ENCODE data around the gene ROBO4. TPM values are rescaled to one million over a fixed set of nuclear protein-coding genes. Genes with fewer than 3 reads are reported as not detected.

Gene ROBO4
- total RNA-seq, 8 experiments from 2014 or later: 0.05 to 1.9 (median 0.73) TPM; not detected in 1

DNA sequence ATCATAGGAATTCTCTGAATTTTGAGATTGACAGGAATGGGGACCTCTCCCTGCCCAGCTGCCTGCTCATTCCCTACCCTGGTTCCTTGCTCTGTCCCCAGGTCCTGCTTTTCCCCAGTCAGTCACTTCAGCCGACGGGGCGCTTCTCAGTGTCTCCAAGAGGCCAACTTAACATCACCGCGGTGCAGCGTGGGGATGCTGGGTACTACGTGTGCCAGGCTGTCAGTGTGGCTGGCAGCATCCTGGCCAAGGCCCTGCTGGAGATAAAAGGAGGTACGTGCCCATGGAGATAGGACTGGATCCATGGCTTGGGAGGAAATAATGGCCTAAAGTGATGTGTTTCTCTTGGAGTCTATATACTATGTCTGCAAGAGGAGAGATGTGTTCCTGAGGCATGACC, 25.4 kb downstream of the ROBO4 start:
- WGBS, 10 experiments: 17 to 71% (median 57%) methylated on average over 1 to 5 of the region's 8 CpGs; no CpG with 5 or more reads in 4 of the 10 experiments
- no peak for ATAC-seq (replicated peaks in 6 of 8)
- in situ Hi-C loops (cut with MboI; ENCODE audit: low pct_unique_long_range_greater_than_20kb in 2 of 9, low sequenced_read_pairs in 9 of 9, unreplicated experiment in 9 of 9): loop anchor here in 3 of 9 experiments (25.0 kb wide), 1 partner anchor 210 kb away; the partner anchor contains the start of genes SIAE (in 3 of the 3) and SPA17 (in 3 of the 3)
- peaks cover 16 to 21% of the 10 kb centered on the region in 2 donors for H3K4me1 ChIP-seq (replicated peaks in 1 of 2)
- no peak overlapping the region for H3K4me3 ChIP-seq
- no peak overlapping the region for H3K27ac ChIP-seq

DNA sequence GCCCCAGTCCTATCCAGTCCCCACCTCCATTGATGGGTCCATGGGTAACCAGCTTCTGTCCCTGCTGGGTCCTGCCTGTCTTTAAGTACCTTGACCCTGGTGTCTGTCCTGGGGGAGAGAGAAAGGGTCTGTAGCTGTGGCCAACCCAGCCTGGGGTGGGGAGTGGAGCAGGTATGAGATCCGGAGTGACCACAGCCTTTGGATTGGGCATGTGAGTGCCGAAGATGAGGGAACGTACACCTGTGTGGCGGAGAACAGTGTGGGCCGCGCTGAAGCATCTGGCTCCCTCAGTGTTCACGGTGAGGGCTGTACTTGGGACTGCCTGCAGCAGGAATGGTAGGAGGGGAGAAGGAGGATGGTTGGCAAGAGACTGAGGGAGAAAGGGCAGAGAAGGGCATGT, 27.2 kb downstream of the ROBO4 start:
- no peak overlapping the region for H3K27ac ChIP-seq
- 37 to 78% (median 51%) methylated on average over 4 to 6 of the region's 7 CpGs; no CpG with 5 or more reads in 6 of the 10 experiments for WGBS, 10 experiments
- in situ Hi-C loops (cut with MboI; ENCODE audit: low pct_unique_long_range_greater_than_20kb in 2 of 9, low sequenced_read_pairs in 9 of 9, unreplicated experiment in 9 of 9): loop anchor here in 3 of 9 experiments (25.0 kb wide), 1 partner anchor 208 kb away; the partner anchor contains the start of genes SIAE (in 3 of the 3) and SPA17 (in 3 of the 3)
- H3K4me1 ChIP-seq (replicated peaks in 1 of 2): peaks cover 7 to 26% of the 10 kb centered on the region in 2 donors
- no peak overlapping the region for H3K4me3 ChIP-seq
- no peak for ATAC-seq (replicated peaks in 6 of 8)

DNA sequence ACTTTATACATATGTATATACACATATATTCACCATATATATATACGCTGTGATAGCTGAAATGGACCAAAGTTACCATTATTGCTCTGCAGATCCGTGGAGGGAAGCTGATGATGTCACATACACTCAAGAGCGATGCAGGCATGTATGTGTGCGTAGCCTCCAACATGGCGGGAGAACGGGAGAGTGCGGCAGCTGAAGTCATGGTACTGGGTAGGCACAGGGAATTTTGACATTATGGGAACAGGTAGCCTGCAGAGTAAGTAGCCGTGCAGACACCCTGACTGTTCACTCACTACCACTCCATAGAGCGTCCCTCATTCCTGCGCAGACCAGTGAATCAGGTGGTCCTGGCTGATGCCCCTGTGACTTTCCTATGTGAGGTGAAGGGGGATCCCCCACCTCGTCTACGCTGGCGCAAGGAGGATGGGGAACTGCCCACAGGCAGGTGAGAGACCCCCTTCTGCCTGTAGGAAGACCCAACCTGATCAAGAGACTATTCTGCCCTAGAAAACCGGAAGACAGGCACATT, 27.7 kb downstream of the ROBO4 start:
- ATAC-seq (replicated peaks in 6 of 8): no peak
- peaks cover 9 to 26% of the 10 kb centered on the region in 2 donors for H3K4me1 ChIP-seq (replicated peaks in 1 of 2)
- WGBS, 10 experiments: 17 to 100% (median 80%) methylated on average over 1 to 10 of the region's 14 CpGs; no CpG with 5 or more reads in 4 of the 10 experiments
- H3K27ac ChIP-seq: no peak overlapping the region
- in situ Hi-C loops (cut with MboI; ENCODE audit: low pct_unique_long_range_greater_than_20kb in 2 of 9, low sequenced_read_pairs in 9 of 9, unreplicated experiment in 9 of 9): loop anchor here in 3 of 9 experiments (25.0 kb wide), 1 partner anchor 208 kb away; the partner anchor contains the start of genes SIAE (in 3 of the 3) and SPA17 (in 3 of the 3)
- H3K4me3 ChIP-seq: no peak overlapping the region

DNA sequence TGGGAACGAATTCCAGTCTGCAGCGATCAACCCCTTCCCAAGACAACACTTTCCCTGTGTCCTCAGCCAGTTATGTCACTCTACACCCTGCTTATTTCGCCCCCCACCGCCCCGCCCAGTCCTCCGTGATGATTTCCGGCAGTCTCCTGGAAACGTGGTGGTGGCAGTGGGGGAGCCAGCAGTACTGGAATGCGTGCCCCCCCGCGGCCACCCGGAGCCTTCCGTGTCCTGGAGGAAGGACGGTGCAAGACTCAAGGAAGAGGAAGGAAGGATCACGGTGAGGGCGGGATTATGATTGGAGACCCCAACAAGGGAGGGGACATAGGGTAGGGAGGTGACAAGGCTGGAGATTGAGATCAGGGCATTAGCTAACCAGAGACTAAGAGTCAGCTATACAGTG, 28.3 kb downstream of the ROBO4 start:
- peak in 1 of 8 experiments; percentile 7 for ATAC-seq (replicated peaks in 6 of 8)
- no peak overlapping the region for H3K4me3 ChIP-seq
- in situ Hi-C loops (cut with MboI; ENCODE audit: low pct_unique_long_range_greater_than_20kb in 2 of 9, low sequenced_read_pairs in 9 of 9, unreplicated experiment in 9 of 9): loop anchor here in 3 of 9 experiments (25.0 kb wide), 1 partner anchor 207 kb away; the partner anchor contains the start of genes SIAE (in 3 of the 3) and SPA17 (in 3 of the 3)
- no peak overlapping the region for H3K27ac ChIP-seq
- 0 to 52% (median 15%) methylated on average over 1 to 9 of the region's 16 CpGs; no CpG with 5 or more reads in 4 of the 10 experiments for WGBS, 10 experiments
- H3K4me1 ChIP-seq (replicated peaks in 1 of 2): peaks cover 11 to 26% of the 10 kb centered on the region in 2 donors

DNA sequence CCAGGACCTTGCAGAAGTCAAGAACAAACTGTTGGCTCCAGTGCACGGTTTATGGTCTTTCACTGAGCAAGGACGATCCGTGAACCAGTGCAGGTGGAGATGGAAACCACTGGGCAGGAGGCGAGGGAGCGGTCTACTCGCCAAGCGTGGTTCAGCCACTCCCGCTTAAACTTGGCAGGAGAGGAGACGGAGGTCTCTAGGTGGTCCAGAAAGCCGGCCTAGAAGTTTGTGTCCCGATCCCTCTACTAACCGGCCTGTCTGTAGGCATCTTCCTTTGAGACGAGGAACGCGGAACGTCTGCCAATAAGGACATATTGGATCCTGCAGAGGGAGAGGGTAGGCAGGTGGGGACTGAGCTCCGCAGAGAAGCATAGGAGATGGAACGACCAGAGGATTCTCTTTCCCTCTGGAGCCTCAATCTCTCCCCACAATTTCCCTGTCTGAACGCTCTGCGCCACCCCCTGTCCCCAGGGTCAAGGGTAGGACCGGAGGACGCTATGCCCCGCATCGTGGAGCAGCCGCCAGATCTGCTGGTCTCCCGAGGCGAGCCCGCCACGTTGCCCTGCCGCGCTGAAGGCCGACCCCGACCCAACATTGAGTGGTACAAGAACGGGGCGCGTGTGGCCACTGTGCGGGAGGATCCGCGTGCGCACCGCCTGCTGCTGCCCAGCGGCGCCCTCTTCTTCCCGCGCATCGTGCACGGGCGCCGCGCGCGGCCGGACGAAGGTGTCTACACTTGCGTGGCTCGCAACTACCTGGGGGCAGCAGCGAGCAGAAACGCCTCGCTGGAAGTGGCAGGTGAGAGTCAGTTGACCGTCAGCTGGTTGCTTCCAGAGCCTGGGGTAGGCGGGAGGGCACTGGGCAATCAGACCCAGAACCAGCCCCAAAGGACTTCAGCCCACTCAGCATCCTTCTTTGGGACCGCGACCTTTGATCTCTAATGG, 29.1 kb downstream of the ROBO4 start:
- Histone ChIP-seq H3K4me3 (peak overlapping the region in 3 of 5 donors; percentile 3 to 12 (median 4)), H3K4me1 (replicated peaks in 1 of 2) (peaks cover 14 to 28% of the 10 kb centered on the region in 2 donors), H3K27ac (no peak overlapping the region)
- 0 to 69% (median 3%) methylated on average over 1 to 32 of the region's 63 CpGs; no CpG with 5 or more reads in 3 of the 10 experiments for WGBS, 10 experiments
- ATAC-seq (replicated peaks in 6 of 8): peak in 3 of 8 experiments; percentile 22 to 35 (median 34)
- in situ Hi-C loops (cut with MboI; ENCODE audit: low pct_unique_long_range_greater_than_20kb in 2 of 9, low sequenced_read_pairs in 9 of 9, unreplicated experiment in 9 of 9): loop anchor here in 3 of 9 experiments (25.0 kb wide), 1 partner anchor 206 kb away; the partner anchor contains the start of genes SIAE (in 3 of the 3) and SPA17 (in 3 of the 3)

DNA sequence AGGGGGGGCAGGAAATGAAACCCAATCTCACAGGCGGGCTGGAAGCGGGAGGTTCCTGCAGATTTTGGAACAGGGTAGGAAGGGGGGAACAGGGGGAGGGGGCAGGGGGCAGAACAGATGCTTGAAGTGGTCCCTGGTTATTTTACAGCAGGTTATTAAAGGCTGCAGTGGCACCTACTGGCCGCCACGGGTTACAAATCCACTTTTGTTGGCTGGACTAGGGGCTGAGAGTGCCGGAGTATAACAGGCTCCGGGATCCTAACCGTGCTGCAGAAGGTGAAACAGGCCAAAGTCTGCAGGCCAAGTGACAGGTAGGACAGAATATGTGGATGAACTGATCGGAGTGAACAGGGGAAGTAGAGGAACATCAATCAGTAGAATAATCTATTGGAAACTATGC, 30.0 kb downstream of the ROBO4 start:
- H3K27ac ChIP-seq: no peak overlapping the region
- in situ Hi-C loops (cut with MboI; ENCODE audit: low pct_unique_long_range_greater_than_20kb in 2 of 9, low sequenced_read_pairs in 9 of 9, unreplicated experiment in 9 of 9): loop anchor here in 3 of 9 experiments (25.0 kb wide), 1 partner anchor 205 kb away; the partner anchor contains the start of genes SIAE (in 3 of the 3) and SPA17 (in 3 of the 3)
- ATAC-seq (replicated peaks in 6 of 8): peak in 6 of 8 experiments; percentile 9 to 58 (median 22)

DNA sequence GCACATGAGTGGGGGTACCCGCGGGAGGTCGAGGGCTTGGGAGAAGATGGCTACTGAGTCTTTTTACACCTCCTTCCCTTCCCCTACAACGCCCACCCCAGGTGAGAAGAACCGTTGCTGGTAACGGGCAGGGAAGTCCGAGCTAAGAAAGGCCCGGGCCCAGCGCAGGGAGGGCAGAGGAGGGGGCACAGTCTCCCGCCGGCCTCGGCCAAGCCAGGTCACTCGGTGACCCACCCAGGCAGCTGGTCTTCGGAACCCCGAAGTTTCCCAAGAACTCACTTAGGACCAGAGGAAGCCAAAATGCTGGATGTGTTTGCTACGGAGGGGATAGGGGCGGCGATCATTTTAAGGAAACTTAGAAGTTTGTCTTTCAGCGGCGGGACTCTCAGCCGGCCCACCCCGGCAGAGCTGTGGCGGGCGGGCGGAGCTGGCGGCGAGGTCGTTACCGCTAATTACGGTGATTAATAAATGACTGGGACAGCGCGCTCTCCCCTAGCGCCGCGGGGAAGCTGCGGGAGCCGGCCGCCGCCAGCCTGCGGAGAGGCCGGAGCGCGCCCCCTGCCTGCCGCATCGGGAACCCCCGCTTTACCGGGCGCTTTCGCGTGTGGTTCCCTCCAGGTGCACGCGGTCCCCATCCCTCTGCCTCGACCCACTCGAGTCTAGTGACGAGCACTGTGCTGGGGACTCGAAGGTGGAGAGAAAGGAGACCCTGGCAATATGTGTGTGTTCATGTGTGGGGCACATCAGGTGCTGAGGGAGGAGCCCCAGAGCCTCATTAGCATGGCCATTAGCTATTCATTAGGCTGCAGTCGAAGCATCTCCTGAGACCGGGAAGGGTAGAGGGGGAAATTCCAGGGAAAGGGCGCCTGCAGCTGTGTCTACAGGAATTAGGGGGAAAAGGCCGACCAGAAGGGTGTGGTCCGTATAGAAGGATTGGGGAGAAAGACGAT, 31.5 kb downstream of the ROBO4 start:
- 0 to 40% (median 0%) methylated on average over 1 to 45 of the region's 62 CpGs; no CpG with 5 or more reads in 3 of the 10 experiments for WGBS, 10 experiments
- peak overlapping the region; percentile 18 to 34 (median 27) for H3K4me3 ChIP-seq

More for the DNA sequence above, 30.0 kb downstream of the ROBO4 start:
- WGBS, 10 experiments: 0 to 43% (median 0%) methylated on average over 1 to 3 of the region's 8 CpGs; no CpG with 5 or more reads in 4 of the 10 experiments
- Histone ChIP-seq H3K4me1 (replicated peaks in 1 of 2) (peaks cover 23 to 31% of the 10 kb centered on the region in 2 donors), H3K4me3 (no peak overlapping the region)

DNA sequence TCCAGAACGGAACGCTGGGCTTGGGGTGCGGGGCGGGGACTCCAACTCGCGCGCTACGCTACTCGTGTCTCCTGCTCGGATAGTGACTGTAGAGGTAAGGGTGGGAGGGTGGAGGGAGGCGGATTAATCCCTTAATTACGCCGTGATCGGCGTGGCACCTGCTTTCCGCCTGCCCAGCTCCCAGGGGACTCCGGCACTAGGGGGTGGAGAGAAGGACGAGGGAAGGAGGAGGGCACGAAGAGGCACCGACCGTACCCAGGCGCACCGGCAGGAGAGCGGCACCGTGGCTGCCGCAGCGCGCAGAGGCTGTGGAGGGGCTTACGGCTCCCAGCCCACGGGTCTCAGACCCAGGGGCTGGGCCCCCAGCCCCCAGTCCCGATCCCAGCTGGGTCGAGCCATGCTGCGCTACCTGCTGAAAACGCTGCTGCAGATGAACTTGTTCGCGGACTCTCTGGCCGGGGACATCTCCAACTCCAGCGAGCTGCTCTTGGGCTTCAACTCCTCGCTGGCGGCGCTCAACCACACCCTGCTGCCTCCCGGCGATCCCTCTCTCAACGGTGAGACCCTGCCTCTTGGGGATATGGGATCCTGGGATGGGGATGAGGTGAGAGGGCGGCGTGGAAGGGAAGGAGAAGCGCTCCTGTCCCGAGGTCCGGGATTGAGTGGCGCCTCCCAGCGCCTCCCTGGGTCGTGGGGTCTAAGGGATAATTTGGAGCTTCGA, 32.3 kb downstream of the ROBO4 start, which contains the start of gene ROBO3:
TSS of gene ROBO3 (plus strand) at position 252 of the 721 bp plus-strand sequence. CDS start at position 398, 146 bp downstream.
- in situ Hi-C loops (cut with MboI; ENCODE audit: low pct_unique_long_range_greater_than_20kb in 2 of 9, low sequenced_read_pairs in 9 of 9, unreplicated experiment in 9 of 9): loop anchor here in 3 of 9 experiments (25.0 kb wide), 1 partner anchor 203 kb away; the partner anchor contains the start of genes SIAE (in 3 of the 3) and SPA17 (in 3 of the 3)
- 0 to 9% (median 1%) methylated on average over 2 to 11 of the region's 53 CpGs; no CpG with 5 or more reads in 6 of the 10 experiments for WGBS, 10 experiments
- peak within 1 kb of the TSS; percentile 18 to 34 (median 27) for H3K4me3 ChIP-seq
- no peak within 1 kb of the TSS for H3K27ac ChIP-seq
- peak in 6 of 8 experiments; percentile 2 to 26 (median 20) for ATAC-seq (replicated peaks in 6 of 8)
- H3K4me1 ChIP-seq (replicated peaks in 1 of 2): peaks cover 30 to 33% of the 10 kb centered on the region in 2 donors

More for the DNA sequence above, 31.5 kb downstream of the ROBO4 start:
- peak; percentile 33 to 71 (median 59) for ATAC-seq (replicated peaks in 6 of 8)
- in situ Hi-C loops (cut with MboI; ENCODE audit: low pct_unique_long_range_greater_than_20kb in 2 of 9, low sequenced_read_pairs in 9 of 9, unreplicated experiment in 9 of 9): loop anchor here in 3 of 9 experiments (25.0 kb wide), 1 partner anchor 204 kb away; the partner anchor contains the start of genes SIAE (in 3 of the 3) and SPA17 (in 3 of the 3)
- no peak overlapping the region for H3K27ac ChIP-seq
- peaks cover 30 to 33% of the 10 kb centered on the region in 2 donors for H3K4me1 ChIP-seq (replicated peaks in 1 of 2)

DNA sequence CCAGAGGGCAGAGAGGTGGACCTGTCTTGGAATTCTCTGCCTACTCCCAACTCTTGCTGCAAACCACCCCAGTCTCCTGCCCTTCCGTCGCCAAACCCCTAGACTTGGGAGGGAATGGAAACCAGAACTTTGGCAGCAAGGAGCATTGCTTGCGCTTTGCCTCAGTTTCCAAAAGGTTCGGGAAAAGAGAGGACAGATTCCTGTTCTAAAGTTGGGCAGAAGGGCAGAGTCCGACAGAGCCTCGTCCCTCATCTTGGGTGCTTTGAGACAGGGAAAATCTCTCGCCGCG, 32.8 kb downstream of the ROBO4 start:
- WGBS, 10 experiments: 0 to 20% (median 6%) methylated on average over 1 to 6 of the region's 9 CpGs; no CpG with 5 or more reads in 6 of the 10 experiments
- in situ Hi-C loops (cut with MboI; ENCODE audit: low pct_unique_long_range_greater_than_20kb in 2 of 9, low sequenced_read_pairs in 9 of 9, unreplicated experiment in 9 of 9): loop anchor here in 3 of 9 experiments (25.0 kb wide), 1 partner anchor 203 kb away; the partner anchor contains the start of genes SIAE (in 3 of the 3) and SPA17 (in 3 of the 3)
- Histone ChIP-seq H3K27ac (no peak overlapping the region), H3K4me3 (peak overlapping the region in 4 of 5 donors; percentile 18 to 34 (median 30)), H3K4me1 (replicated peaks in 1 of 2) (peaks cover 30 to 33% of the 10 kb centered on the region in 2 donors)
- no peak for ATAC-seq (replicated peaks in 6 of 8)

DNA sequence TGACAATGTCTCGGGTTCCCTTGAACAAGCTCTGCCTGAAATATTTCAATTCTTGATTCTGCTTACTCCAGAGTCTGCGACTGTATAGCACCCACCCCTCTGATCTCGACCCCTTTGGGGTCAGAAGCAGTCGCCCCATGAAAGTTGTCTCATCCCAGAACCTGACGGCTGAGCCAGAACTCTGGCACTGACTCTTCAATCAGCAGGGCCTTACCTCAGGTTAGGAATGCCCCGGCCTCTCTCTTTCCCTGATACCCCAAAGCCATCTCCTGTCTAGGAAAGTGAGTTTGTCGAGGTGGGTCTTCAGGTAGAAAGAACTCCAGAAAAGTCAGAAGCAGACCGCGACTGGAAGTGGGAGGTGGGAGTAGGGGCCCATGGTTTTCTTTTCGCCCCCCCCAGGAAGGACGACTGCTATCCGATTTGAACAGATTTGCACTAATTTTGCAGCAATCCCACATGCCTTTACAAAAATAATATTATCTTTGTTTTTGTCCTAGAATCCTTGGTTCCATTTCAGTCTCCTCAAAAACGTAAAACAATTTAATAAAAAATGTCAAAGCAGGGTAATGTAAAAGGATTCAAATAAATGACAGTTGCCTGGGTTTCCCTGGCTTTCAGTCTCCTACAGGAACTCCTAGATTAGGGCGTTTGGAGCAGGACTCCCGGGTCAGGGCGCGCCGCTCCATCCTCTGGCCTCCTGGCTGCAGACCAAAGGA, 33.3 kb downstream of the ROBO4 start:
- H3K4me3 ChIP-seq: no peak overlapping the region
- 0 to 41% (median 17%) methylated on average over 1 to 11 of the region's 18 CpGs for WGBS, 10 experiments
- H3K27ac ChIP-seq: no peak overlapping the region
- no peak for ATAC-seq (replicated peaks in 6 of 8)
- in situ Hi-C loops (cut with MboI; ENCODE audit: low pct_unique_long_range_greater_than_20kb in 2 of 9, low sequenced_read_pairs in 9 of 9, unreplicated experiment in 9 of 9): loop anchor here in 3 of 9 experiments (25.0 kb wide), 1 partner anchor 202 kb away; the partner anchor contains the start of genes SIAE (in 3 of the 3) and SPA17 (in 3 of the 3)
- peaks cover 30 to 33% of the 10 kb centered on the region in 2 donors for H3K4me1 ChIP-seq (replicated peaks in 1 of 2)

Data from motor neuron (in vitro differentiated cells).